Ovary (tissue), 3 donors: Measurements from ENCODE around the gene ALG8.

Experiments used
- EP300 ChIP-seq: sonication (generic); formaldehyde crosslinking; IDR thresholded peaks from one replicate; pipeline ENCODE4 v1.6.1; 2017; ENCODE audit warnings: antibody characterized with exemption
- TF ChIP-seq, protein P1 (sequence below), 3 donors: fragments of 450-650 bp in 2 of 3; fragments of 200-600 bp in 1 of 3; IDR thresholded peaks; one replicate each; pipeline versions ENCODE4 v1.5.1 to v1.8.0; 2016 to 2022; ENCODE audit warnings: antibody characterized with exemption in 3 of 3, mild to moderate bottlenecking in 1 of 3
- donor health status: DM: no; HTN: no; CAD: no.

DNA sequence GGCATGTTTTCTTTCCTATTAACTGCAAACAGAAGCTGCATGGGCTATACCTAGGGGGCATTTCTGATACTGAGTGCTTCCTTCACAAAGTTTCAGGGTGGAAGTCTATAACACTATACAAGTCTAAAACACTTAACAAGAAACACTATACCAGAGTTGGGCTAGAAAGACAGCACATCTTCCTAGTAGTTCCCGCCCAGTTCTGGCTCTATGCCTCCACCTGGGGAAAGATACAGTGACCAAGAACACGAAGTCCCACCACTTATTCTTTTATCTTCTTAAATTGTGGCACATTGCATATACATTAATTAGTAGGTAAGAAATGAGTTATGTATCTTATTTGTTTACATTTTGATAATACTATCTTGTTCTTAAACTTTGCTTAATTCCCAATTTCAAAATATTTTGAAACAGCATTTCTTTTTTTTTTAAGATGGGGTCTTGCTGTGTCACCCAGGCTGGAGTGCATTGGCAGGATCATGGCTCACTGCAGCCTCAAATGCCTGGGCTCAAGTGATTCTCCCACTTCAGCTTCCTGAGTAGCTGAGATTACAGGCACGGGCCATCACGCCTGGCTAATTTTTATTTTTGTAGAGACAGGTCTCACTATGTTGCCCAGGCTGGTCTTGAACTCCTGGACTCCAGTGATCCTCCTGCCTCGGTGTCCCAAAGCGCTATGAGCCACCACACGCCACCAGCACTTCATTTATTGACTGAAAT, 41.6 kb downstream of the ALG8 start:
- TF ChIP-seq, protein P1, sequence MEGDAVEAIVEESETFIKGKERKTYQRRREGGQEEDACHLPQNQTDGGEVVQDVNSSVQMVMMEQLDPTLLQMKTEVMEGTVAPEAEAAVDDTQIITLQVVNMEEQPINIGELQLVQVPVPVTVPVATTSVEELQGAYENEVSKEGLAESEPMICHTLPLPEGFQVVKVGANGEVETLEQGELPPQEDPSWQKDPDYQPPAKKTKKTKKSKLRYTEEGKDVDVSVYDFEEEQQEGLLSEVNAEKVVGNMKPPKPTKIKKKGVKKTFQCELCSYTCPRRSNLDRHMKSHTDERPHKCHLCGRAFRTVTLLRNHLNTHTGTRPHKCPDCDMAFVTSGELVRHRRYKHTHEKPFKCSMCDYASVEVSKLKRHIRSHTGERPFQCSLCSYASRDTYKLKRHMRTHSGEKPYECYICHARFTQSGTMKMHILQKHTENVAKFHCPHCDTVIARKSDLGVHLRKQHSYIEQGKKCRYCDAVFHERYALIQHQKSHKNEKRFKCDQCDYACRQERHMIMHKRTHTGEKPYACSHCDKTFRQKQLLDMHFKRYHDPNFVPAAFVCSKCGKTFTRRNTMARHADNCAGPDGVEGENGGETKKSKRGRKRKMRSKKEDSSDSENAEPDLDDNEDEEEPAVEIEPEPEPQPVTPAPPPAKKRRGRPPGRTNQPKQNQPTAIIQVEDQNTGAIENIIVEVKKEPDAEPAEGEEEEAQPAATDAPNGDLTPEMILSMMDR (IDR thresholded peaks at IDR 0.05), result no peak
- no peak for TF ChIP-seq EP300
